SK-N-DZ (cell line): ENCODE results near the gene FGD3.
"Not testable (repeated sequence)": the region's sequence is repeated elsewhere in the genome, so short reads cannot be mapped to it uniquely, and the experiment has no call there.

Source experiments
- DNase-seq: peaks from one replicate; pipeline ENCODE4 v3.0.0-alpha.2; 2015; ENCODE audit warnings: low spot score

FGD3 gene

DNA sequence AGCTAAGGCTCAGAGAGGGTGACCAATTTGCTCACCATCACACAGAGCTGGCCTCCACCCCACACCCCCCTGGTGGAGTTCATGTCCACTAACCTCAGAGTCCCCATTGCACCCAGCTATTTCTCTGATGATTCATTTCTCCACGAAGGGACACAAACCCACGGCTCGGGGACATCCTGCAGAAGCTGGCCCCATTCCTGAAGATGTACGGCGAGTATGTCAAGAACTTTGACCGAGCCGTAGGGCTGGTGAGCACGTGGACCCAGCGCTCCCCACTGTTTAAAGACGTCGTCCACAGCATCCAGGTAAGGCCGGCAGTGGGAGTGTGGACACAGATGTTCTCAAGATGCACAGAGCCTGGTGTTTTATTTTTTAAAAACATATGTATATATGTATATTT is 58.6 kb downstream of the FGD3 start:
- no peak for DNase-seq

- DNase-seq = no peak
These were observed 60.3 kb downstream of the FGD3 start for GRCh38 chr9:93007529-93008058.

- no peak for DNase-seq
These were observed 61.1 kb downstream of the FGD3 start for GRCh38 chr9:93008457-93008856.

DNA sequence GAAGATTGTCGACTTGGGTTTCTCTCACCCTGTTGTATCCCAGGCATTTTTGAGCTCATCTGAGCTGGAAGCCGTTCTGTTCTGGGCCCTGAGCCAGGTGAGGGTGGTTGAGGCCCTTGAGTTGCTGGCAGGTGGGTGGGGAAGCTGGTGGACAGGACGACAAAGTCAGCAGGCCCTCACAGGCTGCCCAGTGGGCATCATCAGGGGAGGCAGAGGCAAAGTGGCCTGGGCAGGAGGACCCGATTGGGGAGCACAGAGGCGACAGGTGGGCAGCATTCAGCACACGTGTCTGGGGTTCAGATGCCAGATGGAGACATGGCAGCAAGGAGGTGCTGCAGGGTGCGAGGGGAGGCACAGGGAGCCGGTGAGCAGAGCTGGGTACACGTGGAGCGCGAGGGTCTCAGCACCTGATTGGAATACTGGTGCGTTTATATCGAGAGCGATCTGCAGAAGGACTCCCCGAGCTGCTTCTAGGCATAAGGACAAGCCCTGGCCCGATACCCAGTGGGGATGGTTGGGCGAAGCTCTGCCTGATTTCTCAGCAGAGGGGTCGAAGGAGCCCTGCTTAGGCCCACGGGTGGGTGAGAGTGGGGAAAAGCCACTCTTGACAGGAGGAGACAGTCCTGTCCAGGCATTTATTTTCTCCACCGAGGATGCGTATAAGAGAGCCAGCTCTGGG is 62.2 kb downstream of the FGD3 start:
- DNase-seq = no peak

DNA sequence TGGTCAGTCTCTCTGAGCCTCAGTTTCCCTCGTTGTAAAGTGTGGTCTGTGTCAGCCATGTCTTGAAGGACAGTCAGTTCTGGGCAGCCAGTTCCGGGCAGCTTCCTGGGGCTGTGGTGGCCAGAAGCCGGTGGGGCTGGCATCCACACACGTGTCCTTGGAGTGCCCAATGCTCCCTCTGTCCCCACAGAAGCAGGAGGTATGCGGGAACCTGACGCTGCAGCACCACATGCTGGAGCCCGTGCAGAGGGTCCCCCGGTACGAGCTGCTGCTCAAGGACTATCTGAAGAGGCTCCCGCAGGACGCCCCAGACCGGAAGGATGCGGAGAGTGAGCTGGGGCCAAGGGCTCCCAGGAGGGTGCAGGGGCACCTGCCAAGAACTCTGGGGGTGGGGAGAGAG is 62.7 kb downstream of the FGD3 start:
- DNase-seq = no peak

DNA sequence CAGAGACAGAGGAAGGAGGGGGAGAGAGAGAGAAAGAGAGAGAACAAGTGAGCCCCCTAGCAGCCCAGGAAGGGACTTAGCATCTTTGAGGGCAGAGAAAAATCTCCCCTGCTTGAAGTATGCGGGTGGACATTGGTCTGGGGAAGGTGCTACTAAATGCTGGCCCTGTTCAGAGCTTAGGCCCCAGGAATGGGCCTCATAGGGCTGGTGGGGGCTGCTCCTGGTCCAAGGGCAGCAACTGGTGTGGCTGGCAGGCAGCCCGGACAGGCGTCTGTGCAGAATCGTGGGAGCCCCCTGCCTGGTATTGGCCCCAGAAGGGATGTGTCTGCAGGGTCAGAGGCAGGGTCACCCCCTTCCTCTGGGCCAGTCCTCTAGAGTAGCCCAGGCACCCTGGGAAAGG is 63.4 kb downstream of the FGD3 start:
- no peak for DNase-seq

DNA sequence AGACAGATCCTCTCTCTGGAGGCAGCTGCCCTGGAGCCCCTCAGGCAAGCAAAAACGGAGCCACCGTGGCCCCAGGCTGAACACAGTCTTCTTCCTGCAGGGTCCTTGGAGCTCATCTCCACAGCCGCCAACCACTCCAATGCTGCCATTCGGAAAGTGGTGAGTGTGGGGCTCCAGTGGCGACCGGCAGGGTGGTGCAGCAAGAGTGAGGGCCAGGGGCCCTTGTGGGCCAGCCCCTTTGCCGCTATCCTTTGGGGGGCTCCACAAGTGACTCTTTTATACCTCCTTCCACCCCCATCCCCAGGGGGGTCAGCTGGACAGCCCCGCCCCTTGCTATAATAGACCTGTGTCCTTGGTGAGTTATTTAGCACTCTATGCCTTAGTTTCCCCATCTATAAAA is 63.8 kb downstream of the FGD3 start:
- DNase-seq = no peak

- no peak for DNase-seq
These were observed 65.9 kb downstream of the FGD3 start for GRCh38 chr9:93012963-93013855.

DNA sequence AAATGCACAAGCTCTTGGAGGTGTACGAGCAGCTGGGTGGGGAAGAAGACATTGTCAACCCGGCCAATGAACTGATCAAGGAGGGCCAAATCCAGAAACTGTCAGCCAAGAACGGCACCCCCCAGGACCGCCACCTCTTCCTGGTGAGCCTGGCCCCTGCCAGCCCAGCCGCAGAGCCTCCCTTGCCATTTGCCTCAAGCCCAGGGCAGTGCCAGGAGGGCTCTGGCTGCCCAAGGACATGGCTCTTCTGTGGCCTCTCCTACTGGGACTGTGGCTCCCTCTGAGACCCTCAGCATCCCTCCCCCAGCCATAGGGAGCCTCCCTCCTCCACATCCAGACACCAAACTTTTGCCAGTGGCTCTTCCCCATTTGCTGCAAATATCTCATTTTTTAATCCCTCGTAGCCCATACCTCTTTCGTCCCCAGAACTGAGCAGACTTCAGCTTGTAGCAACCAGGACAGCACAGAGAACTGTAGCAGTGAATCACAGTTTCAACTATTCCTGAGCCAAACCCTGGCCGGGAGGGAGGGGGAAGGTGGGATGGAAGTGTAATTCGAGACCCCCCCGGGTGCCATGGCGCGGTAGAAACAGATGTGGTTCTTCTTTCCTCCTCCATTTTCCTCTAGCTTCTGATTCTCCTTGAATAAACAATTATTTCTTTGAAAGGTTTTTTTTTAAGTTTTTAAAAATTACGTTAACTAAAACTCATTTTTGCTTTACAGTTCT is 66.7 kb downstream of the FGD3 start:
- DNase-seq = no peak

- DNase-seq = not testable (repeated sequence)
These were observed 67.9 kb downstream of the FGD3 start for GRCh38 chr9:93015190-93015589.

DNA sequence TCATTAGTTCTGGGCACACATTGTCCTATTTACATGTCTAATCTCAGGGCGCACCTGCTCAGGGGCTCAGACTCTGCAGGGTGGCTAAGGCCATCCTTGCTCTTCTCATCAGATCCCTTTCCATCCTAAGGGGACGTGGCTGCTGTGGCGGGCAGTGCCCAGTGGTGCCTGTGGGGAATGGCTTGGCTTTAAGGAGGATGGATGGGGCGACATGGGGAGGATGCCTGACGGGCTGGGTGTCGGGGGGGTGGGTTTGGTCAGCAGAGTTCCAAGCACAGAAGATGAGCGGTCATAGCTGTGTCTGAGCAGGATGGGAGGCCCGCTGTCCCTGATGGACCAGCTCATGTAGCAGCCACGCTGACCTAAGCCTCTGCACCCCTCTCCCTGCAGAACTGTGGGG is 70.3 kb downstream of the FGD3 start:
- DNase-seq = no peak

DNA sequence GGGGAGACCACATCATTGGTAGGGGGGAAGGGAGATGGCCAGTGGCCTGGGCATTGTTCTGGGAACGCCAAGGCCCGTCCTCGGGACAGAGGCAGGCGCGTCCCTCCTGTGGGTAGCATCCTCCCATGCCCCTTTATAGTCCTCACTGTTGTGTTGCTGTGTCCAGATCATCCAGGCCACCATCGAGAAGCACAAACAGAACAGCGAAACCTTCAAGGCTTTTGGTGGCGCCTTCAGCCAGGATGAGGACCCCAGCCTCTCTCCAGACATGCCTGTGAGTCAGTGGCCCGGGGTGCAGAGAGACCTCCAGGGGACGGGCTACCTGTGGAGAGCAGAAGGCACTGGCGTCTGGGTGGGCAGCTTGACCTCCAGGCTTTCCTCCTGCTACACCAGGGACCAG is 72.8 kb downstream of the FGD3 start:
- no peak for DNase-seq

- DNase-seq = no peak
These were observed 73.7 kb downstream of the FGD3 start for GRCh38 chr9:93020771-93021670.

- no peak for DNase-seq
These were observed 74.7 kb downstream of the FGD3 start for GRCh38 chr9:93022066-93022465.

GRCh38 chr9:93022721-93023520 is 75.6 kb downstream of the FGD3 start:
- DNase-seq = no peak

GRCh38 chr9:93023521-93023815 is 76.1 kb downstream of the FGD3 start:
- no peak for DNase-seq

- DNase-seq = no peak
These were observed 77.3 kb downstream of the FGD3 start for GRCh38 chr9:93024646-93024910.

DNA sequence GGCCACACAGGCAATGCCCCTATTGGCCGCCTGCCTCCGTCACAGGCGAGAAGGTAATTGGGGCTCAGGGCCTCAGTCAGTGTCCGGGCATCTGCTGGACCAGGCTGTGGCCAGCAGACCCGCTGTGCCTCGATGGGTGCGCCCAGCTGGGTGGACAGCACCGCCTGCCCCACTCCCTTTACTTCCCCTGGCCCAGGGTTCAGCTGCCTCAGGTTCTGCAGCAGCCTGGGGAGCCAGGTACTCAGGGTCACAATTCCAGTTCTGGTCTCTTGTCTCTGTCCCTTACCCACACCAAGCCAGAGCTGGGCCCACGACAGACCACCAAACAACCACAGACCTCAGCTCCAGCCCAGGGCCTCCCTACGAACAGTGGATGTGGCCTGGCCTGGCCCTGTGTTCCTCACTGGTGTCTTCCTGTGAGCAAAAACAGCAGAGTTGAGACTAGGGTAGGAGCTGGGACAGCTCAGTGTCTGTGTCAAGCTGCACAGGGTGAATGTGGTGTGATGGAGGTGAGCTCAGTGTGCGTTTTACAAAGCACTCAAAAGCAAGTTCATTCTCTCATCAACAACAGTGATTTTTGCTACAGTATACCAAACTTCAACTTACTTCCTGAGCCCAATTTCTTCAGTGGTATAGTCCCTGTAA is 77.8 kb downstream of the FGD3 start:
- DNase-seq = no peak

DNA sequence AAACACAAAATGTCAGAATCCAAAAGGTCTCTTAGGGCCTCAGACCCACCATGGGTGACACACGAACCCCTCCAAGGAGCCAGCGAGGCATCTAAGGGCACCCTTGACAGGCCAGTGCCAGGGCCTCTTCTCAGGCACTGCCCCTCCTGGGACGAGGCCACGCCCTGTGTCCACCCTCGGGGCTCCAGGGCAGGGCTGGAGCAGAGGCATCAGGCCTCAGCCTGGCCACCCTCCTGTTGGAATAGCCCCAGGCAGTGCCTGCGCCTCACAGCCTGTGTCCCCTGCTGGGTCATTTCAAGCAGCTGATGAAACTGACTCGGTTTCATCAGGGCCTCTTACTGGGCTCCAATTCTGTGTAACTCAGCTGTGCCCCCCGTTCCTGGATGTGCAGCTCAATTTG is 78.4 kb downstream of the FGD3 start:
- DNase-seq = no peak

- DNase-seq = no peak
These were observed 79.3 kb downstream of the FGD3 start for GRCh38 chr9:93026640-93027039.
